ENCODE results near the gene ACBD6.

Gene ACBD6

GRCh38 chr1:180259431-180260338, 242.7 kb downstream of the ACBD6 start:
- Histone ChIP-seq H3K36me3 (ENCODE audit: insufficient read depth, low read length) (no peaks in the 10 kb centered on the region), H3K4me3 (no peak overlapping the region), H3K9ac (ENCODE audit: insufficient read length) (no peak overlapping the region), H3K9me3 (ENCODE audit: low read depth, low read length) (no peaks in the 10 kb centered on the region), H3K27ac (no peak overlapping the region)
- TF ChIP-seq FOXP2 (optimal IDR thresholded peaks at IDR 0.05; ENCODE audit: control extremely low read depth, extremely low read length, insufficient read depth) (no peak), POLR2AphosphoS5 (IDR thresholded peaks at IDR 0.05; ENCODE audit: borderline replicate concordance, low read depth, low read length) (no peak), EZH2 (IDR thresholded peaks at IDR 0.05) (no peak)
- DNase-seq (ENCODE audit: low read depth, low spot score) = no peak

DNA sequence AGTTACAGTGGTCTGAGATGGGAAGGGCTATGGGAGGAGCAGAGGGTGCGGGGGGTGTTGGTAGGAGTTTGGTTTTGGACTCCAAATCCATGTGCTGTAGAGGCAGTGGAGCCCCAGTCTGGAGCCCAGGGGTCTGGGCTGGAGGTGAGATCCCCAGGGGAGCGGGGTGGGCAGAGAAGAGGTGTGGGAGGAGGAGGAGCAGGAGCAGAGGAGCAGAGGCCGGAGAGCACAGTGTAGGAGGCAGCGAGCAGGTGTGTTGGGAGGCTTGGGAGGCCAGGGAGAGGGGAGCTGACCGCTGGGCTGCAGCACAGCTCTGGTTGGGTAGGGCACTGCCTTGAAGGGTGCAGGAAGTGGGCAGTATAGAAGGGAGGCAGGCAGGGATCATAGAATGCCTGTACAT, 243.4 kb downstream of the ACBD6 start:
- Histone ChIP-seq H3K36me3 (ENCODE audit: insufficient read depth, low read length) (no peaks in the 10 kb centered on the region), H3K4me3 (no peak overlapping the region), H3K27ac (no peak overlapping the region), H3K9me3 (ENCODE audit: low read depth, low read length) (no peaks in the 10 kb centered on the region), H3K9ac (ENCODE audit: insufficient read length) (no peak overlapping the region)
- TF ChIP-seq POLR2AphosphoS5 (IDR thresholded peaks at IDR 0.05; ENCODE audit: borderline replicate concordance, low read depth, low read length) (no peak), EZH2 (IDR thresholded peaks at IDR 0.05) (no peak), FOXP2 (optimal IDR thresholded peaks at IDR 0.05; ENCODE audit: control extremely low read depth, extremely low read length, insufficient read depth) (no peak)
- no peak for DNase-seq (ENCODE audit: low read depth, low spot score)

DNA sequence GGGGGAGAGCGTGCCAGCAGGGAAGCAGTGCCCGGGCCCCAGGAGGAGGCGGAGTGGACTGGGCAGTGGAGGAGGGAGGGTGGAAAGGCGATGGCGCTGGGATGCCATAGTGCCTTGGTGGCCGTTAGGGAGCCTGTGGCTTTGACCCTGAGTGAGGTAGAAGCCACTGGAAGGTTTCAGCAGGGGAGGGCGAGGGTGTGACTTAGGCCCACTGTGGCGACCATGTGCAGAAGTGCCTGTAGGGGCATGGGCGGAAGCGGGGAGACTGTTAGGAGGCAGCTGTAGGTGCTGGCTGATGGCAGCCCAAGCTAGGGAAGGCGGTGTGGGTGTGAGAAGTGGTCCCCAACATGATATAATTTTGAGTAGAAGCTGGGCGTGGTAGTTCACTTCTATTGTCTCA, 244.1 kb downstream of the ACBD6 start:
- no peaks in the 10 kb centered on the region for H3K36me3 ChIP-seq (ENCODE audit: insufficient read depth, low read length)
- H3K27ac ChIP-seq = no peak overlapping the region
- H3K9me3 ChIP-seq (ENCODE audit: low read depth, low read length) = no peaks in the 10 kb centered on the region
- H3K4me3 ChIP-seq = no peak overlapping the region
- DNase-seq (ENCODE audit: low read depth, low spot score) = no peak
- TF ChIP-seq POLR2AphosphoS5 (IDR thresholded peaks at IDR 0.05; ENCODE audit: borderline replicate concordance, low read depth, low read length) = no peak
- no peak for TF ChIP-seq EZH2 (IDR thresholded peaks at IDR 0.05)
- TF ChIP-seq FOXP2 (optimal IDR thresholded peaks at IDR 0.05; ENCODE audit: control extremely low read depth, extremely low read length, insufficient read depth) = no peak
- H3K9ac ChIP-seq (ENCODE audit: insufficient read length) = no peak overlapping the region

DNA sequence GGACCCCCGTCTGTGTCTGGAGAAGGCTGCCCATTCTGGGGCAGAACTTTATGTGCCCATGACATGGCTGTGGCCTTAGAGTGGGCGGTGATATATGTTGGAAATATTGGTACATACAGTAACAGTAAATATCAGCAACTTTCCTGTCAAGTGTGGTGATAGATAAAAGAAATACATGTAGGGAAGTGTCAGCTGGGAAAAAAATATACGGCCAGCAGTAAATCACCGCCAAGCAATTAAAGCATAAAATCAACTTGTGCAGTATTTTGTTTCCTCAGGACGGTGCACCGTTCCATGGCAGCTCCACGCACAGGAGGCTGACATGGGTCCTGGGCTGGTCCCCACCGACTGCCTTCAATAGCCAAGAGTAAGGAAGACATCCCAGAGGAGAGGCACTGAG, 244.9 kb downstream of the ACBD6 start:
- H3K4me3 ChIP-seq = no peak overlapping the region
- no peak for DNase-seq (ENCODE audit: low read depth, low spot score)
- no peak overlapping the region for H3K27ac ChIP-seq
- no peaks in the 10 kb centered on the region for H3K9me3 ChIP-seq (ENCODE audit: low read depth, low read length)
- no peaks in the 10 kb centered on the region for H3K36me3 ChIP-seq (ENCODE audit: insufficient read depth, low read length)
- H3K9ac ChIP-seq (ENCODE audit: insufficient read length) = no peak overlapping the region
- TF ChIP-seq FOXP2 (optimal IDR thresholded peaks at IDR 0.05; ENCODE audit: control extremely low read depth, extremely low read length, insufficient read depth) (no peak), POLR2AphosphoS5 (IDR thresholded peaks at IDR 0.05; ENCODE audit: borderline replicate concordance, low read depth, low read length) (no peak), EZH2 (IDR thresholded peaks at IDR 0.05) (no peak)

- TF ChIP-seq EZH2 (IDR thresholded peaks at IDR 0.05) = no peak
- no peak for TF ChIP-seq FOXP2 (optimal IDR thresholded peaks at IDR 0.05; ENCODE audit: control extremely low read depth, extremely low read length, insufficient read depth)
- TF ChIP-seq POLR2AphosphoS5 (IDR thresholded peaks at IDR 0.05; ENCODE audit: borderline replicate concordance, low read depth, low read length) = no peak
- H3K36me3 ChIP-seq (ENCODE audit: insufficient read depth, low read length) = no peaks in the 10 kb centered on the region
Measured at GRCh38 chr1:180257028-180257386, 245.4 kb downstream of the ACBD6 start.

DNA sequence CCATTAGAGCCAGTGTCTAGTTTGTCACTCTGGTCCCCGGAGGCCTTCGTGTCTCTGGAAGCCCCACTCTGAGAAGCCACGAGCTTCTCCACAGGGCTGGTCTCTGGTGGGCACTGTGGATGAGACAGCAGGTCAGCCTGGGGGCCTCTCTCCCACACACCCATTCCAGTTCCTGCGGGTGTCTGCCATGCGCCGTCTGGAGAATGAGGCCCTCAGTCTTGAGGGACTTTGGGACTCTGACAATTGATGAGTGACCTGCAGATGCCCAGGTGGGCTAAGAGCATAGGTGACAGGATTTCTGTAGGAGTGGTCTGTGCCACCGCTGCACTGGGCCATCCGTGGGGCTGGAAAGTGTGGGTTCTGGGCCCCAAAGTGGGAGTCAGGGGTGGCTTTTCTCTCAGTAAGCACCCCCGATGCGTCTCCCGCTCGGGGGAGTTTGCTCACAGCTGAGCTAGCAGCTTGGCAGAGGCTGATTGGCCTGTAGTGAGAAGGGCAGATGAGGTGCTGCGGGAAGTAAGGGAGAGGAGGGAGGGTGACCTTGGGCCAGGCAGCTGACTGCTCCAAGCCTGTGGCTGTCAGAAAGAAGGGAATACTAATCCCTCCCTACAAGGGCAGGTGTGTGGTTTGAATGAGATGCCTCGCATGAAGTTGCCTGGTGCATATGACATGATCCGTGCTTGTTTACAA, 245.9 kb downstream of the ACBD6 start:
- H3K9me3 ChIP-seq (ENCODE audit: low read depth, low read length) = no peaks in the 10 kb centered on the region
- no peak overlapping the region for H3K4me3 ChIP-seq
- H3K9ac ChIP-seq (ENCODE audit: insufficient read length) = no peak overlapping the region
- TF ChIP-seq EZH2 (IDR thresholded peaks at IDR 0.05) = no peak
- TF ChIP-seq FOXP2 (optimal IDR thresholded peaks at IDR 0.05; ENCODE audit: control extremely low read depth, extremely low read length, insufficient read depth) = no peak
- TF ChIP-seq POLR2AphosphoS5 (IDR thresholded peaks at IDR 0.05; ENCODE audit: borderline replicate concordance, low read depth, low read length) = no peak
- DNase-seq (ENCODE audit: low read depth, low spot score) = no peak
- H3K36me3 ChIP-seq (ENCODE audit: insufficient read depth, low read length) = no peaks in the 10 kb centered on the region
- H3K27ac ChIP-seq = no peak overlapping the region

More at GRCh38 chr1:180257028-180257386, 245.4 kb downstream of the ACBD6 start:
- H3K27ac ChIP-seq = no peak overlapping the region
- no peak overlapping the region for H3K4me3 ChIP-seq
- no peak overlapping the region for H3K9ac ChIP-seq (ENCODE audit: insufficient read length)
- no peaks in the 10 kb centered on the region for H3K9me3 ChIP-seq (ENCODE audit: low read depth, low read length)
- DNase-seq (ENCODE audit: low read depth, low spot score) = no peak

DNA sequence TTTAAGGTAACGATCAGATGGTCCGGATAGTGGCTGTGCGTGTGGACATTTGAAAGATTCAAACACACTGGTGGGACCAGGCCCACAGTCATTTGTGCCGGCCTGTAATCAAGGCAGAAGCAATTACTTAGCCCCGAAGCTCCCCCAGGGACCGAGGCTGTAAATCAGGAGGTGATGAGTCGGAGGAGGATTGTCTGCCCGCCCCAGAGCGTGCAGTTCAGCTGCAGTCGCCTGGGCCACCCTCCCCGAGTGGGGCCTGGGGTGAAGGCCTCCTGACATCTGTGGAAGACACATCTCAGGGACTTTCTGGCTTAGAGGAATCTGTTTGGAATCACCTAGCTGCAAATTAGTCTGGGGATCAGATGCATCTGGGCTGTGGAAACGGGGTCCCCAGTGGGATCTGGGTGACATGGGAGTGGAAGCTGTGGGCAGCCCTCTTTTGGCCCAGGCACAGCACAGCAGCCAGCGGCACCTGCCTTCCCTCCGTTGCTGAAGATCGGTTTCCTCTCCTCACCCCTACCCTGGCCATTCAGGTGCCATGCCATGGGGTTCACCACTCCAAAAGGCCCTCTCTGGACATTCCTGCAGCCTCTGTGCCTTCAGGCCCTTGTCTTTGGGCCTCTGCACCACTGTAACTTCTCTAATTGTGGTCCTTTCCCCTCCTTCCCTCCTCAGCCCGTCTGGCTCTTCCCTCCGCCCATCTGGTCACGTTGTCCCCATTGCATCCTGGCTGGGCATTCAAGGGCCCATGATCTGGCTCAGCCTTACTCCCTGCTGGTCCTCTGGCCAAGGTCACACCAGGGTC, 246.6 kb downstream of the ACBD6 start:
- no peak for DNase-seq (ENCODE audit: low read depth, low spot score)
- Histone ChIP-seq H3K36me3 (ENCODE audit: insufficient read depth, low read length) (no peaks in the 10 kb centered on the region), H3K27ac (no peak overlapping the region), H3K9ac (ENCODE audit: insufficient read length) (no peak overlapping the region), H3K4me3 (no peak overlapping the region), H3K9me3 (ENCODE audit: low read depth, low read length) (no peaks in the 10 kb centered on the region)
- no peak for TF ChIP-seq FOXP2 (optimal IDR thresholded peaks at IDR 0.05; ENCODE audit: control extremely low read depth, extremely low read length, insufficient read depth)

DNA sequence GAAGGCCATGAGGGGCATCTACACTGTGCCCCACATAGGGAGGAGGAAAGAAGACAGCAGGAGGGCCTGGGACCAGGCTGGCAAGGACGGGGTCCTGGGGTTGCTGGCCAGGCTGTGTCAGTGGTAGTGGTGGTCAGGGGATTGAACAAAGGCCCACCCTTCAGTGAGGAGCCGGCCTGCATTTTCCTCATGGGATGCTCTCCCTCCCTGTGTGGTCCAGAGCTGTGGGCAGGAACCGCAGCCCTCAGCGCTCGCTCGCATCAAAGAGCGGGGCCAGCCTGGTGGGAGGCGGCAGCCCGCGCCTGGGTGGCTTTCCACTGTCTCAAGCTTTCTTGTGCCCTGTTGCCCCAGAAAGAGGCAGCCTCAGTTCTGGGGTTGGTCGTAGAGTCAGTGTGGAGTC, 247.5 kb downstream of the ACBD6 start:
- DNase-seq (ENCODE audit: low read depth, low spot score) = no peak
- Histone ChIP-seq H3K9me3 (ENCODE audit: low read depth, low read length) (no peaks in the 10 kb centered on the region), H3K36me3 (ENCODE audit: insufficient read depth, low read length) (no peaks in the 10 kb centered on the region), H3K9ac (ENCODE audit: insufficient read length) (no peak overlapping the region), H3K4me3 (no peak overlapping the region), H3K27ac (no peak overlapping the region)
- TF ChIP-seq EZH2 (IDR thresholded peaks at IDR 0.05) (no peak), POLR2AphosphoS5 (IDR thresholded peaks at IDR 0.05; ENCODE audit: borderline replicate concordance, low read depth, low read length) (no peak), FOXP2 (optimal IDR thresholded peaks at IDR 0.05; ENCODE audit: control extremely low read depth, extremely low read length, insufficient read depth) (no peak)
